Non-pigmented ciliary epithelial cell (primary cell): ENCODE measurements around the gene LRRC3.
"Not testable (repeated sequence)": the region's sequence is repeated elsewhere in the genome, so short reads cannot be mapped to it uniquely, and the experiment has no call there.

Experiments used
- DNase-seq: peaks from one replicate; pipeline ENCODE4 v3.0.0-alpha.2; 2010; ENCODE audit warnings: low read depth

Gene LRRC3

DNA sequence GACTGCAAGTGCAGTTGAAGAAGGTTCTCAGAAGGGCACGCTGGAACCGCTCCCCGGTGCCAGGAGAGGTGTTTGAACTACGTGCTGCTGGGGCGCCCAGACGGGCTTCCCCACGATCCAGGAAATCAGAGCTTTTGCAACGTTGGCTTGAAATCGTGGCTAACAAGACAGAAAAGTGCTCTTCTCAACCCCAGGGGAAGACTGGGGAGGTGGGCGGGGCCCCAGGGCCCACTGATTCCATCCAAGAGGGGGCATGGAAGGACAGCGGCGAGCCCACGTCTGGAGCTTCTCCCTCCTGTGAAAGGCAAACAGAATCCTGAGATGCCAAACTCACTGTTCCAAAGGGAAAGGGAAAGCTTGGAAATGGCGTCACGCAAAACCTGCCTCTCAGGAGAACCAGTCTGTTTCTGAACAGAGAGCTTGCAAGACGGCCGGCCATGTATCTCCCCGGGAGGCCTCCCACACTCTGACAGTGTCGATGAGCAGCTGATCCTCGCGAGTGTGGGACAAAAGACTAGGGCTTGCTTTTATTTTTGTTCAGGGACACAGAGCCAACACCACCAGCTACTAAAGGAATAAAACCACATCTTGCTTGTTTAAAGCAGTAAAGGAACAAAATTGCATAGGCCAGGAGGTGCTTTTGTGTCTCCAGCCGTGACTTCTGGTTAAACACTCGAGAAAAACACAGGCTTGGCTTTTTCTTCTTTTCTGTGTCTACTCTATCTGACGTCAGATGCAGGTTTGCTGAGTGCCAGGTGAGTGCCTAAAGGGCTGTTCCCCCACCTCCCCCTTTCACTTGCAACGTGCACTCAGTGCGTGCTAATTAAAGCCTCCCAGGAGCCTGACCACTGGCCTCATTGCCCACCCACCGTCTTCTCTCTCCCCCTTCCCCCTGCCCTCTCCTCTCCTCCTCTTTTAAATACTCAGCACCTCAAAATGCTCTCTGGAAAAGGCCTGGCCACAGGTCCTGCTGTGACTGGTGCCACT, 41.5 kb downstream of the LRRC3 start:
- no peak for DNase-seq

DNA sequence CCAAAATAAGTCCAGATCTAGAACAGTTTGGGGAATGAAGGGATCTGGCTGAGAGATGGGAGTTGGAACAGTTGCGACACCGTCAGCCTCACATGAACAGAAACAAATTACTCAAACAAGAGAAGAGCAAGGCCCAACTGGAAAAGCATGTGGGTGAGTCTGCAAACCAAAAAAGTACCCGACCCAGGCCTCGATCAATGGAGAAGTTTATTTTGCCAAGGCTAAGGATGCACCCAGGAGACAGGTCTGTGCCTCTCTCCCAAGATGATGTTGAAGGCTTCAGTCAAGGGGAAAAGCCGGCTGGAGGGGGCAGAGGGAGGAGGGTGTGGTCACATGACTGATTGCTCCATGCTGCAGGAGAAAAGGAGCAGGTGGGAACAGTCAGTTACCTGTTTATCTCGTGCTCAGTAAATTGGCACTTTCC, 42.4 kb downstream of the LRRC3 start:
- DNase-seq: no peak

DNA sequence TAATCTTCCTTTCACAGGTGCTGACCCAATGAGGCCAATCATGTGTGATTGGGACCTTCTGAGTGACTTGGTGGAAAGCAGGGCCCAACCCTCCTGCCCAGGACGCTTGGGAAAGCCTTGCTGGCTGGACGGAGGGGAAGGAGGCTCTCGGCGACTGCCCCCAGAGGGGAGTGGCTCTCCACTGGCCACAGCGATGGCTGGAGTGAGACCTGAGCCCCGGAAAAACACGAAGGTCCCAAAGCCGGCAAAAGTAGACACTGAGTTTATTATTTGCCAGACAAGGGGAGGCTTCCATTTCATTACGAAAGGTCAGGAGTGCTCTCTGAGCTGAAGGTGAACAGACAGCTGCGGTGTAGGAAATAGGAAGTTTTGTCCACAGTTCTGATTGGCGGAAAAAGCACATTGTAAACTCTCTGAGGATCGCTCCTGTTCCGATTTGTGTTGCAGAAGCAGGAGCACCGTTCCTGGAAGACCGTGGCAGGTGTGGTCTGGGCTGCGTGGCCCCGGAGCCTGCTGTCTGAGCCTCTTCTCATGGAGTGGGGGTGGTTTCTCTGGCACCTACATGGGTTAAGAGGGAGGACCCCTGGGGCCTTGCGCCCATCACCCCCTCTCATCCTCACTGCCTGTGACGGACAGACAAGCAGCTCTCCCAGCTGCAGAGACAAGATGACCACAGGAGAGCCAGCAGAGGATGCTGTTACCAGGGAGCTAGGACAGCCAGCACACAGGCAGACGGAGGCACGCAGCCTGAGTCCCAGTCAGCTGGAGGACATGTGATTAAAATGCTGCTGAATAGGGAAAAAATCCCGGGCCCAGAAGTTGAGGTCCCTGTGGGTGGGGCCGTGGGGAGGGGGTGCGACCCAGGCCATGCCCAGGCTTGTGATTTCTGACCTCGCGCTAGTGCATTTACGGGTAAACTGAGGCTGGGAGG, 43.2 kb downstream of the LRRC3 start:
- DNase-seq: no peak

DNA sequence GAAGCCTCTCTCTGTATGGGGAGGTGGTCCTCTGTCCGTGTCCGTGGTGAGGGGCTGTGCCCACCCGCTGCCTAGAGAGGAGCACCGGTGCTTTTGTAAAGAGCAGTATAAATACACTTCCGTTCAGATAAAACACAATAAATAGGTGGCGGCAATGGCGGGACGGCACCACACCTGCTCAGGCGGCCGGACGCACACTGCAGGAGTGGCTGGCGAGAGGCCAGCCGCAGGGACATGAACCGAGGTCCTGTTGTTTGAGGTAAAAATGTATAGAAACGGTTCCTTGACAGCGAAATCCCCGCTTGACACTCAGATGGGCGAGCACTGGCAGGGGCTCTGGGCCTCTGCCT, 43.9 kb downstream of the LRRC3 start:
- no peak for DNase-seq

DNA sequence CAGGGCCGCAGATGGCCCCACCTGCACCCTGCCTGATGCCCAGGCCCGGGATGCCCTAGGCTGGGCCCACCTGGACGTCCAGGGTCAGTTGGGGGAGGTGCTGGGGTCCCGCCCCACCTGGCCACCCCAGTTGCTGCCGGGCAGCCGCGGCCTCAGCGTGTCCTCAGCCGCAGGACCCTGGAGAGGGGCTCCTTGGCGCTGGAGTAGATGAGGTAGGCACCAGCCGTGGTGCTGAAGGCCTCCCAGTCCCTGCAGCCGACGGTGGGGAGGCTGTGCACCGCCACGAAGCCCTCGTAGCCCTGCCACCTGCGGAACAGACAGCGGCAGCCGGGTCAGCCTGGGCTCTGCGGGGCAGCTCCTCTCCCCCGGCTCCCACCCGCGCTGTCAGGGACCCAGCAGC, 44.3 kb downstream of the LRRC3 start:
- no peak for DNase-seq

DNA sequence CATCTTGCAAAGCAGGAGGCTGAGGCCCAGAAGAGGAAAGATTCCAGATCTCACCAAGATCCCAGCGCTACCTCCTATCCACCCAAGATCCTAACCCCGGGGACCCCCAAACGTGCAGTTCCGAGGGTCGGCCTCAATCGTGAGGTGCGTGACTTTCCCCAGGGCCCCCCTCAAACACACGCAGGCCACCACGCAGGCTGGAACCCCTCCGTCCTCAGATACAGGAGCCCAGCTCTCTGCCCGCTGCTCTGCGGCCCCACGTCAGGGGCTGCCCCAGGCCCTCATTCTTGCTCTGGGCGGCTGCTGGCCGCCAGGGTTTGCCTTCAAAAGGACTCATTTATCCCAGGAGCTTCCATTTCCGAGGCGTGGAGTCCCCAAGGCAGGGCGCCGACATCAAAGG, 44.8 kb downstream of the LRRC3 start:
- no peak for DNase-seq

DNA sequence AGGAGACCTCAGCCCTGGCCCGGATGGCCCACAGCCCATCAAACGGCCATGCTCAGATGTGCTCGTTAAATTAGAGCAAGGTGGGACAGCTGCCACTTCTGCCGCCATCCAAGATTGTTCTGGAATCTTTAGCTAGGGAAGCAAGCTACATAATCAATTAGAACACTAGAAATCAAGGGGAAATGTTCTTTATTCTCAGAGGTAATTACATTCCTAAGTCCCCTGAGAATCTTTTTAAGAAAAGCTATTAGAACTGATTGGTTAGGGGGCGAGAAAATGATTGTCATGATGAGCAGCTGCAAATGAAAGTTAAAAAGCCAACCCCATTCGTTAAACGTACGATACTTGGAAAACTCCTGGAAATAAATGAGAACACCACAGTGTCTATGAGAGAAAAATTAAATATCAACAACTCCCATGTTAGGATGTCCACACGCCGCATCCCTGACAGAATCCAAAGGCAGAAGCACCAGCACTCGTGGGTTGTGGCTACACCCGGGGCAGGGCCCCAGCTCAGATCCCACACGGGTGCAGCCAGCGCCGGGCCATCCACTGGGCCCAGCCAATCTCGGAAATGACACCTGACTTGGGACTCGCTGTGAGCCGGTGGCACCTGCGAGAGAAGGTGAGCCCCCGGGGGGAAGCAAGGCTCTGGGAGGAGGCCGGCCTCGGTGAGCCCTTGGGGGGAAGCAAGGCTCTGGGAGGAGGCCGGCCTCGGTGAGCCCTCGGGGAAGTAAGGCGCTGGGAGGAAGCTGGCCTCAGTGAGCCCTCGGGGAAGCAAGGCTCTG, 47.1 kb downstream of the LRRC3 start:
- no peak for DNase-seq

DNA sequence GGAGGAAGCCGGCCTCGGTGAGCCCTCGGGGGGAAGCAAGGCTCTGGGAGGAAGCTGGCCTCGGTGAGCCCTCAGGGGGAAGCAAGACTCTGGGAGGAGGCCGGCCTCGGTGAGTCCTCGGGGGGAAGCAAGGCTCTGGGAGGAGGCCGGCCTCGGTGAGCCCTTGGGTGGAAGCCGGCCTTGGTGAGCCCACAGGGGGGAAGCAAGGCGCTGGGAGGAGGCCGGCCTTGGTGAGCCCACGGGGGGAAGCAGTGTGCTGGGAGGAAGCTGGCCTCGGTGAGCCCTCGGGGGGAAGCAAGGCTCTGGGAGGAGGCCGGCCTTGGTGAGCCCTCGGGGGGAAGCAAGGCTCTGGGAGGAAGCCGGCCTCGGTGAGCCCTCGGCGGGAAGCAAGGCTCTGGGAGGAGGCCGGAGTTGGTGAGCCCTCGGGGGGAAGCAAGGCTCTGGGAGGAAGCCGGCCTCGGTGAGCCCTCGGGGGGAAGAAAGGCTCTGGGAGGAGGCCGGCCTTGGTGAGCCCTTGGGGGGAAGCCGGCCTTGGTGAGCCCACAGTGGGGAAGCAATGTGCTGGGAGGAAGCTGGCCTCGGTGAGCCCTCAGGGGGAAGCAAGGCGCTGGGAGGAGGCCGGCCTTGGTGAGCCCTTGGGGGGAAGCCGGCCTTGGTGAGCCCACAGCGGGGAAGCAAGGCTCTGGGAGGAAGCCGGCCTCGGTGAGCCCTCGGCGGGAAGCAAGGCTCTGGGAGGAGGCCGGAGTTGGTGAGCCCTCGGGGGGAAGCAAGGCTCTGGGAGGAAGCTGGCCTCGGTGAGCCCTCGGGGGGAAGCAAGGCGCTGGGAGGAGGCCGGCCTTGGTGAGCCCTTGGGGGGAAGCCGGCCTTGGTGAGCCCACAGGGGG, 47.9 kb downstream of the LRRC3 start:
- not testable (repeated sequence) for DNase-seq

DNA sequence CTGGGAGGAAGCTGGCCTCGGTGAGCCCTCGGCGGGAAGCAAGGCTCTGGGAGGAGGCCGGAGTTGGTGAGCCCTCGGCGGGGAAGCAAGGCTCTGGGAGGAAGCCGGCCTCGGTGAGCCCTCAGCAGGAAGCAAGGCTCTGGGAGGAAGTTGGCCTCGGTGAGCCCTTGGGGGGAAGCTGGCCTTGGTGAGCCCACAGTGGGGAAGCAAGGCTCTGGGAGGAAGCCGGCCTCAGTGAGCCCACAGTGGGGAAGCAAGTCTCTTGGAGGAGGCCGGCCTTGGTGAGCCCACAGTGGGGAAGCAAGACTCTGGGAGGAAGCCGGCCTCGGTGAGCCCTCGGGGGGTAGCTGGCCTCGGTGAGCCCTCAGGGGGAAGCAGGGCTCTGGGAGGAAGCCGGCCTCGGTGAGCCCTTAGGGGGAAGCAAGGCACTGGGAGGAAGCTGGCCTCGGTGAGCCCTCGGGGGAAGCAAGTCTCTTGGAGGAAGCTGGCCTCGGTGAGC, 48.6 kb downstream of the LRRC3 start:
- DNase-seq: no peak

DNA sequence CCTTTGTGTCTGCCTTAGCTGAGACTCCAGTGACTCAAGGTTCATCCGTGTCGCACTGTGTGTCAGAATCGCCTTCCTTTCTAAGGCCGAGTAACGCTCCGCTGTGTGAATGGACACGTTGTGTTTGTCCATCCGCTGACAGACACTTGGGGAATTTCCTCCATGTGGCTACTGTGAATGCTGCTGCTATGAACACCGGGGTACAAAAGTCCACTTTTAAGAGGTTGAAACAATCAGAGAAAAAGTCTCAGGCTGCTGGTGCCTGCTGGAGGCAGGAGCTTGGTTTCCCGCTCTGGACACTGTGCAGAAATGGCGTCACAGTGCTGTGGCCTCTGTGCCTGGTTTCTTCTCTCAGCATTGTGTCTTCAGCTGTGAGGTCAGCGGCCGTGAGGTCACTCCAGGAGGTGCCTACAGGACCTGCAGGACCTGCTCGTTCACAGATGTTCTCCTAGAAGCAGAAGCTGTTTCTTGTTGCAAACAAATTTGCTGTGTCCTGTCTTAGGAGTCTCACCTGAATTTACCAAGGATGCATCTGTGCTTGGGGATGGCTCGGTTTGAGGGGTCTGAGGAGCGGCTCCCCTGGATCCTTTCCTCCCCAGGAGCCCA, 50.5 kb downstream of the LRRC3 start:
- DNase-seq: no peak

DNA sequence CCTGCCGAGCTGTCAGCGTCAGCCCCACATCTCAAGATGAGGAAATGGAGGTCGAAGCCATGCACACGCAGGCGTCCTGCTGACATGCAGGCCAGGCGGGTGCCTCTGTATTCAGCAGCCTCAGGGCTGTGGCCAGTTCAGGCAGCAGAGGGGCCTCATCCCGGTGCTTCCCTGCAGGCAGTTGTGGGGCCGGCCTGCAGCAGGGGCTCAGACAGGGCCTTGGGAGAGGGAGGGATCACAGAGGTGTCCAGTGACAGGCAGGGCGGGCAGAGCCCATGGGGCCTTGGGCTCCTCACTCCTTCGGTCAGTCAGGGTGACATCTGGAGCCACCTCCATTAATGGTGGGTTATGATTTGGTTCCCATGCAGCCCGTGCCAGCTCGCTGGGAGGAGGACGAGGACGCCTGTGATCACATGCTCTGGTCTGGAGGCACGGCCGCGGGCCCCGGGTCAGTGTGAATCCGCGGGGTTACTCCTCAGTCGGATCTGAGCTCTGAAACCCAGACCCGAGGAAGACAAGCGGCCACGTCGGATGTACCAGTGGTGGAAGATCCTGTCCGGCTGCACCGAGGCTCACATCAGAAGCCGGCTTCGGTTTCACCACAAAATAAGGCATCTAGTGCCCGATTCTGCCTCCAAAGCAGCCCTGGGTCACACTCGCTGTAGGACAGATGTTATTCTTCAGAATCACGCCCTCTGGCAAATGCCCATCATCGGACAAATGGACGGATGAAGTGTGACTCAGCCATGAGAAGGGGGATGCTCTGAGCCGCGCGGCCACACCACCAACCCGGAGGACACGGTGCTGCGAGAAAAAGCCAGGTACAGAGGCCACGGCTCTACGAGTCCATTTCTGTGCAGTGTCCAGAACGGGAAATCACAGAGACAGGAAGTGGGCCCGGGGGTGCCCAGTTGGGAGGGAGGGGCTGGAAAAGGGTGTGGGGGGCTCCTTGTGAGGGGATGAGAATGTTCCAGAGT, 51.3 kb downstream of the LRRC3 start:
- DNase-seq: no peak

DNA sequence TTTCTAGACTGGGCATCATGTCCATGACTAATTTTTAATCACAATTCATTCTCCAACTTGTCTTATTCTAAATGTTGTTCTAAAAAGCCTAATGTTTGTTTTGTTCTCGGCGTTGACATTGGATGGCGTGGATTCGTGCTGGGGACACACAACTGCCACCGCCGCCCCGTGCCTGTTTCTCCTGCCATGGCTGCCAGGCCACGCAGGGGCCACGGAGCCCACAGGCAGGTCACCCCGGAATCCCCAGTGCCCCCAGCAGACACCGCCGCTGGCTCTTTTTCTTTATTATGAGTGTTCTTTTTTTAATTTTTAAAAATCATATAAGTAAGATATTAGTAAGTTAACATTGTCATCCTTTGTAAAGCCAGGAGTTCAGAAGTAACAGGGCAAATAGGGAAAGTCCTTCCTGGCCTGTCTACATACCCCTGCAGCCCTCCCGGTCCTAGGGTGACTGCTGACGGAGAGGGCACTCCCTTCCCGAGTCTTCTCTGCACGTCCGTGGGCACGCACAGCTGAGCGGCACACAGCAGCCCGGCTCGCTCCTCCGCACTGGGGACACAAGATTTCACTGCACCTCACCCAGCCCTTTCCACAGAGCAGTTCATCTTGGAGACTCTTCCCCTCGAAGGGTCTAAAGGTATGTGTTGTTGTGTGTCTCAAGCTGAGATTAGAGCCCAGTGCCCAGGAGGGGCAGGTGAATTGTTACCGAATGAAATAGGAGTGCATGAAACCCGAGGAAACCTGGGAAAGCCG, 52.5 kb downstream of the LRRC3 start:
- no peak for DNase-seq

DNA sequence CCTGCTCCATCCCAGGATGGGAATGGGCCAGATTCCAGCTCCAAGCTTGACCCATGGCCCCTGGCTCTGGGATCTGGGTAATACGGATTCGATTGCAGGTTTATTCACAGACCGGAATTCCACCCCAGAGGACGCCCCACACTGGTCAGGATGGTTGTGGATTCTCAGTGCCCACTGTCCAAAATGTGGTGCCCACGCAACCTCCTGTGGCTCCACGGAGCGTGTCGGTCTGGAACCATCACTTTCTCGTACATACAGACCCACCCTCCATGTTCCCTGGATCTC, 53.1 kb downstream of the LRRC3 start:
- no peak for DNase-seq

DNA sequence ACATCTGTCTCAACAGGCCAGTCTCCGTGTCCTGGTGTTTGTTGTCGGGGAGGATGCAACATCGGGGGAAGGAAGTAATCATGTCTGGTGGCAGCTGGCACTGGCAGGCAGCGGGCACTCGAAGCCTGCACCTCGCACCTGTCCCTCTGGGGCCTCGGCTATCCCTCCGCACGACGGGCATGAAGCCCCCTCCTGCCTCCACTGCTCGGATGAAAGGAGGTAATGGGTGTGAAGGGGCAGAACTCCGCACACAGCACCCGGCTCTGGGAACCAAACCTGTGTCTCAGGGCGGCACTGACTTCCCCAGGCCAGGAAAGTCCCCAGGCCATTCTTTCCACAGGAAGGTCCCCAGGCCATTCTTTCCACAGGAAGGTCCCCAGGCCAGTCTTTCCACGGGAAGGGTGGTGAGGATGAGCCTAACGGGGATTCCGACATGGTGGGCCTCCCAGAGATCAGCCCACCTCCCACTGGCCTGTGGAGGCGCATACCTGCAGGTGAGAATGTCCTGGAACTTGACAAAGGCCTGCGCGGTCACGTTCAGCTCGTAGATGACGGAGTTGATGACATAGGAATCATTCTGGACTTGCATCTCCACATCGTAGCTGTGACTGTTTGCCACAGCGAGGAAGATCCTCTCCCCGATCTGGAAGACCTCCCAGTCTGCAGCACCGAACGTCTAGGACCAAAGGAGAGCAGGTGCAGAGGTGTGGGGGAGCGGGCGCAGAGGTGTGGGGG, 53.6 kb downstream of the LRRC3 start:
- no peak for DNase-seq

DNA sequence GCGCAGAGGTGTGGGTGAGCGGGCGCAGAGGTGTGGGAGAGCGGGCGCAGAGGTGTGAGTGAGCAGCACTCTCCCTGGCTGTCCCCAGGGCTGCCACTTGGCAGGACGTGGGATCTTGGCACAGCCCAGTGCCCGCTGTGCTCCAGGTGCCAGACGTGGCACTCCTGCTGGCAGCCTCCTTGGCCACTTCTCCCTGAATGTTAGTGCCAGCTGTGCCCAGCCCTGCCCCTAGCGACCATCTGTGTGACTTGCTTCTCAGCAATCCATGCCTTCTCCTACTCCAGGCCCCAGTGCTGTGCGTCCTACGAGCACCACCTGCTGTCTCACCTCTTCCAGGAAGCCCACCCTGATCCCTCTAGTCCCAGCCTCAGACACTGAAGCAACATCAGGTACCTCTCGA, 54.2 kb downstream of the LRRC3 start:
- no peak for DNase-seq

DNA sequence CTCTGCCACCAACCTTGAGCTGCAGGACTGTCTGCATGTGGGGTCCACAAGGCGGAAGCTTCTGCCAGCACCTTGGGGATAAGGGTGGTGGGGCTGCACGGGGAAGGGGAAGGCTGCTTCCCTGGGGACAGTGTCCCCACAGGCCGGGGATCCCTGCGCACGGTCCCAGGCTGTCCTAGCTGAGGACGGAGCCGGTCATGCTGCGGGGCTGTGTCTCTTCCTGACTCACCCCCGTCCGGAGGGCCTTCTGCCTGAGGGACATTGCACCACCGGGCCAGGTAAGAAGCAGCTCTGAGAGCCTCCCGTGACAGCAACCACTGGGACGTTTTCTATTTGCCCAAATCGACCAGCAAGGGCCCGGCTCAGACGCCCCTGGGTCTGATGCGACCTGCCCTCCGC, 54.8 kb downstream of the LRRC3 start:
- DNase-seq: no peak

DNA sequence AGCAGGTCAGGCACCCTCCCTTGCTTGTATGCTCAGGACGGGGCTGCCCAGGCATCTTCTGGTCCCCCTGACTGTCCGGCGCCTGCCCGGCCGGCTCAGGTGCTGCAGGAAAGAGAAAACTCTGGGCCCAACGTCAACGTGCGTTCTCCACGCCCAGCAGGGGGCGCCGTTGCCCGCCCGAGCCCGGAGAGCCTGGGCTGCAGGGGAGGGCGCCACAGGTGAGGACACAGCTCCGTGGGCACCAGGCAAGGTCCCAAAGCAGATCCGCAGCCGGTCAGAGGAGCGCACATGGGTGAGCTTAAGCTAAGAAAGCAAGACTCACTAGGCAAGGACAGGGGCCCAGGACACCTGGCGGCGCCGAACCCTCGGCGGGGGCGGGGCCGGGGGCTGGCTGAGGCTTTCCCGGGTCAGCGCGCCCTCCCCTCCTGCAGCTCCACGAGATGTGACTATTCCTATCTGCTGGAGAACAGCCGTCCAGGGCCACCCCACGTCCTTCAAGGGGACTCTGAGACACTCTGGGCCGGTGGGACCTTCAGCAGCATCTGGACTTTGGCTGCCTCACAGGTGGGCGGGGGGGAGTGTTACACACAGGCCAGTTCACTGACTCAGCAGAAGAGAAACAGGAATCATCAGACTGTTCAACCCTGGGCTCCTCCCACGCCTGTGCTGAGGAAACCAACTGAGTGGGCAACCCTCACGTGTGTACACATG, 55.4 kb downstream of the LRRC3 start:
- DNase-seq: no peak
